Epidermal melanocyte (primary cell): ENCODE data around the gene CACNG4.

Source experiments
- DNase-seq: peaks from one replicate; pipeline ENCODE4 v3.0.0; 2011; ENCODE audit warnings: low spot score; ENCODE audit not compliant: insufficient read length

Gene CACNG4

DNA sequence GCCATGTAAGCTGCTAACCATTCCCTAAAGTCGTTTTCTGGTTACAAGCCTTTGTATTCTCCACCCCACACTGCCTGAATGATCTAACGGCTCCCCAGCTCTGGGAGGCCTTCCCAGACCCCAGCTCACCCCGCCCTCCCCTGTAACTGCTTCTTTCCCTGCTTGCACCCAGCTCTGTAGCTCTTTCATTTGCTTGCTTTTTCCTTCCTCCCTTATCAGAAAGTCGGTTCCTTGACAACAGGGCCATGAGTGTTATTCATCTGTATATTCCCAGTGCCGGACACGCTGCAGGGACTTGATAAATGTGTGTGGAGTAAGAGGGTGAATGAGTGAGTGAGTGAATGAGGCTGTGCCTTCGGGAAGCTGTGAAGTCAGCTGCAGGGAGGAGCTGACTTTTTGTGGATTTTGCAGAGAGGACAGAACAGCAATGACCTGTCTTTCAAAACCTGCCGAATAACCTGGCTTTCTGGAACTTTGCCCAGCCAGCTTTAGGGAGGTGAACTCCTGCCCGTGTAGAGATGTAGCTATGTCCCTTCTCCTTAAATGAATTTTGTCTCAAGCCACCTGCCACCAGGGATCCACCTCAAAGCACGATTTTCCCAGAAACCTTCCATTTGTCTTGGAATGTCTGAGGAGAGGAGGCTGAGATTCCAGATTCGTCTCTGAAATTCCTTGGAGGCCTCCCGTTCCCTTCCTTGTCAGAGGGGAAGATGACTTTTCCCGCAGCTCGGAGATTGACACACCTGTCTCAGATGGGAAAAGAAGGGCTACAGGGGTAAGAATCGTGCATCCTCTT, 20.0 kb upstream of the CACNG4 start:
- DNase-seq, result no peak

DNA sequence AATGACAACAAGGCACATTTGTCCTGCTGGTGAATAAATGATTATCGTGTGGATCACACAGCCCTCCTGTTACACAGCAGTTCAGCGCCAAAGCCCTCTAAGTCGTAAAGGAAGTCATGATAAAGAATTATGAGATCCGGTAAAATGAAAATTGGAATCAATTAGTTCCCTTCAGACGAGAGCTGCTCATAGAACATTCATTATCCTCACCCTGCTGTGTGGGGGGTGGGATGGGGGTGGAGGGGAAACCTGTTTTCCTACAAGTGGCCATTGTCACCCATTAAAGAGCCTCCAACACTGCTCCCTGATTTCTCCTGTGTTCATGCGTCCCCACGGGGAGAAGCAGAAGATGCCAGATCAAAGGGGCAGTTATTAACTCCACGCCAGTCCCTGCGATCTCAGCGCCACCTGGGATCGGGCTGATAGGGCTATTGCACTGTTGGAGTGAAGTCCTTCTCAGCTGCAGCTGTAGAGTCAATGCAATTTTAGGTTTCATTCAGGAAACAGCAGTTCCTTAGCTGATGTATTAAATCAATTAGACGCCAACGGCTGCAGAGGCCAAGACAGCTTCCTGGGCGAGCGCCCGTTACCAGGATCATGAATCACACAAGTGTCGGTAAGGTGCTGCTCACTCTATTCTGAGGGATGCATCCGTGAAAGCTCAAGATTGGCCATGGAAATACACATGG, 19.2 kb upstream of the CACNG4 start:
- DNase-seq, result no peak

DNA sequence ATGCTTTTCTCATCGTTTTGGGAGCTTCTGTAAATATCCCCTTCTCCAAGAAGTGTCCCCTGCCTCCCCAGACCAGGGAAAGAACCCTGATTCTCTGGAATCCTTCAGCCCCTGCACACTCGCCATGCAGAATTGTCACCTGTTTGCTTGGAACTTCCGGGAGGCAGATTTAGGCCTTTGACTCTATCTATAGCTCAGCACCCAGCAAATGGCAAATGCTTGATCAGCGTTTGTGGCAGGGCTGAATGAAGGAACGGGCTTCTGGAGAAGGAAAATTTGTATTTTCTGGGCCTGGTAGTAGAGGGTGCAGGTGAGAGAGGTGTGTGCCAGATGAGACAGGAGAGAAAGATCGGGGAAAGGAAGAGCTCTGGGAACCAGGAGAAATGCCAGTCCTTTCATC, 18.3 kb upstream of the CACNG4 start:
- DNase-seq, result no peak

DNA sequence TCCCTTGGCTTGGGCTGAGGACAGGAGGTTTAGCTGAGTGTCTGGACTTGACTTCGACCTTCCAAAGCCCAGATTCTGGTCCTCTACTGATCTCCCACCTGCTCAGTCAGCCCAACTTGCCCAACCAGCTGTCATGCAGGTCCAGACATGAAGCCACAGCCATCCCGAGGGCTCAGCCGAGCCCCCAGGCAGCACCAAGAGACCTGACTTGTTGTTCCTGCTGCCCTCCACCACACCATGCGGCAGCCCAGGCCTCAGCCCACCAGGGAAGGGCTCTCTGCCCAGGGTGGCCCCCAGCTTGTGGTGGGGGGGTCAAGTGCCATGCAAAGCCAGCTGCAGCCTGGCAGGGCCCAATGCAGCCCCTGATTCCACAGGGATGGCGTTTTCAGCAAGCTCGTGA, 17.2 kb upstream of the CACNG4 start:
- DNase-seq, result no peak

DNA sequence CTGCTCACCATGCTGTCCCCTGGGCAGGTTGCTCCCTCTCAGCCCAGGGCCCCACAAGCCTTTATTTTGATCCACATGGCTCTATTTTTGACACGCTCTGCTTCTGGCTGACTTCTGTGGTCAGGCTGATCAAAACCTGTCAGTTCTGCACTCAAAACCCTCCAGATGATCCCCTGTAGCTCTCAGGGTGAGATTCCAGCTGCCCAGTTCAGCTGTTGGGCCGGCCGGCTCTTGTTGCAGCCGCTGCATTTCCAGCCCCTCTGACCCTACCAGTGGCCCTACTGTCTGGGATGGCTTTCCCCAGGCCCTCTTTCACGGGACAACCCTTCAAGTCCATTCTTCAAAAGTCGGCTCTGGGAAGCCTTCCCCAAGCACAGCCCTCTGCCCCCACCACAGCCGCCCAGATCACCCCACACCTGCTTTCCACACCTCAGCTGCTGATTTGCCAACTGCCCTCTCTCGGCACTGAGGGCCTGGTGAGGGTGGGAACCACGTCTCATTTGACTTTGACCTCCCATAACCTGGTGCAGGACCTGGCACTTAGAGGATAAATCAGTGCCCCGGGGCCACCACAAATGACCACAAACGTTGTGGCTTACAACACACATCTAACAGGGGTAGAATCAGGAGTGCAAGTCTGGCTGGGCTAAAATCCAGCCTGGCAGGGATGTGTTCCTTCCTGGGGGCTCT, 16.3 kb upstream of the CACNG4 start:
- no peak for DNase-seq

DNA sequence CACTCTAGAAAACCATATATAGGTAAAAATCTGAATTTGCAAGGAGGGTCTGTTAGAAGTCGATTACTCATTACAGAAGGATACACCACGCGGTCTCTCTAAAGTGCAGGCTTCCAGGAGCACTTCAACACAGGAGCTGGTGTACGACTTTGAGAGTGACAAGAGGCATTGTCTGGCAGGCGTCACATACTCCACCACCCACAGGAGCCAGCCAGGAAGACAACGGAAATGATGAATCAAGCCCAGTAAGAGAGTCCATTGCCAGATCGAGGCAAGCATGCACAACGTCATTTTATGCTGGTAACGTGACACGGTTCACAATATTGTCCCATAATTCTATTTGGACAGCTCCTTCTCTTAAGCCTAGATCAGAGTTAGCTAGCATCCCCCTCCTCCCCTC, 15.0 kb upstream of the CACNG4 start:
- no peak for DNase-seq

DNA sequence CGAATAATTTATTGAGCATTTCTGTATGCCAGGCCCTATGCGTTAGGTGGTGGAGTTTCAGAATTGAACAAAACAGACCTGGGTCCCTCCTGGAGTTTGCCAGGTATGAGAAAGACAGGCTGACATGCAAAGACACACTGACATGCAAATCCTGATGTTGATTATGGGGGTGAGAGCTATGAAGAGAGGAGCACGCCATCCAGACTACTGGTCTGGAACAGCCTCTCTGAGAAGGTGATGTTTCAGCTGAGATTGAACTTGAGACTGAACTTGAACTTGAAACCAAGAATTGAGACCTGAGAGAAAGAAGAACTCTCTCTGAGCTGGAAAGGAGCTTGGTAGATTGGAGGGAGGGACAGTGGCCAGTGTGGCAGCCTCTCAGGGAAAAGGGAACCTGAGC, 14.2 kb upstream of the CACNG4 start:
- DNase-seq, result no peak

DNA sequence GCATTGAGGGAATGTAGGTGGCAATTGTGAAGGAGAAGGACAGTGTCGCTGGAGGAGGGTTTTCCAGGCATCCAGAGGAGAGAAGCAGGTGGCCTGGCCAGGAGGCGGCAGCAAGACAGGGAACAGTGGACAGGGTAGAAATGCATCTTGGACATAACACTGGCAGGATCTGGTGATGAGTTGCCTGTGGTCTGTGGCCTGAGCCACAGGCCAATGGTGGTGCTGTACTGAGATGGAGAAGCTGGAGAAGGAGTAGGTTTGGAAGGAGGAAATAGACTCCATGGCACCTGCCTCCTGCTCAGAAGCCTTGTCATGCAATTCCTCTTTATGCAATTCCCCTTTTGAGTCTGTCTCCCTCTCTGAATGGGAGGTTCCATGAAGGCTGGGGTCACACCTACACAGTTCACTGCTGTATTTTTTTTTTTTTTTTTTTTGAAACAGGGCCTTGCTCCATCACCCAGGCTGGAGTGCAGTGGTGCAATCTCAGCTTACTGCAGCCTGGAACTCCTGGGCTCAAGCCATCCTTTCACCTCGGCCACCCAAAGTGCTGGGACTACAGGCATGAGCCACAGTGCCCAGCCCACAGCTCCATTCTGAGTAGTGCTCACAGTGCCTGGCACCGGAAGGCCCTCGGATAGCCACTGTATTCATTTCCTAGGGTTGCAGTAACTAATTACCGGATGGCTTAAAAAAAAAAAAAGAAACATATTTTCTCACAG, 13.5 kb upstream of the CACNG4 start:
- no peak for DNase-seq

DNA sequence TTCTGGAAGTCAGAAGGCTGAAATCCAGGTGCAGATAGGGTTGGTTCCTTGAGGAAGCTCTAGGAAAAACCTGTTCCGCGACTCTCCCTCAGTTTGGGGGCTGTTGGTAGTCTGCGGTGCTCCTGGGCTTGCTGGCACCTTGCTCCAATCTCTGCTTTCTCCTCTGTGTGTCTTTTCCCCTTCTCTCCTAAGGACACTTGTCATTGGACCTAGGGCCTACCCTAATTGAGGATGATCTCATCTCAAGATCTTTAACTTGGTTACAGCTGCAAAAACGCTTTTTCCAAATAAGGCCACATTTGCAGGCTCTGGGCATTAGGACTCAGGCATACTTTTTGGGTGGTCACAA, 12.9 kb upstream of the CACNG4 start:
- DNase-seq, result no peak

DNA sequence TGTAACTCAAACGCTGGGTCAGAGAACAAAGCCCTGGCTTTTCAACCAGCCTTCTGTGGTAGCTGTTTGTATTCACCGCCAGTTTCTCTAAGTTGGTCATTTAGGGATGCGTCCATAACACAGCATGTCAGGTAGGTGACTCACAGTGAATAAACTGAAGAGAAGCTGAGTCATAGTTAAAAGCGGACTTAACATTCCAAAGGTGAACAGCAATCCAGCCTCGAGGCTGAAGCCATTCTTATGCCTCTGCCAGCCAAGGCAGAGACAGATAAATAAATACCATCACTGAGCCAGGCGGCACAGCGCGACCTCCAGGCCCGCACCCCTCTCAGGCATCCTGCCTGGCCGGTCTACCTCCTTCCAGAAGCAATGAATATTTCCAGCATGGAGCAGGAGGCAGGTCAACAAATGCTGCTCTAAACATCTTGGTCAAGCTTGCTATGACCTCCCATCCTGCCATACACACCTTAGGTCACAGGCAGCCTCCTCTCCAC, 12.4 kb upstream of the CACNG4 start:
- DNase-seq, result no peak

DNA sequence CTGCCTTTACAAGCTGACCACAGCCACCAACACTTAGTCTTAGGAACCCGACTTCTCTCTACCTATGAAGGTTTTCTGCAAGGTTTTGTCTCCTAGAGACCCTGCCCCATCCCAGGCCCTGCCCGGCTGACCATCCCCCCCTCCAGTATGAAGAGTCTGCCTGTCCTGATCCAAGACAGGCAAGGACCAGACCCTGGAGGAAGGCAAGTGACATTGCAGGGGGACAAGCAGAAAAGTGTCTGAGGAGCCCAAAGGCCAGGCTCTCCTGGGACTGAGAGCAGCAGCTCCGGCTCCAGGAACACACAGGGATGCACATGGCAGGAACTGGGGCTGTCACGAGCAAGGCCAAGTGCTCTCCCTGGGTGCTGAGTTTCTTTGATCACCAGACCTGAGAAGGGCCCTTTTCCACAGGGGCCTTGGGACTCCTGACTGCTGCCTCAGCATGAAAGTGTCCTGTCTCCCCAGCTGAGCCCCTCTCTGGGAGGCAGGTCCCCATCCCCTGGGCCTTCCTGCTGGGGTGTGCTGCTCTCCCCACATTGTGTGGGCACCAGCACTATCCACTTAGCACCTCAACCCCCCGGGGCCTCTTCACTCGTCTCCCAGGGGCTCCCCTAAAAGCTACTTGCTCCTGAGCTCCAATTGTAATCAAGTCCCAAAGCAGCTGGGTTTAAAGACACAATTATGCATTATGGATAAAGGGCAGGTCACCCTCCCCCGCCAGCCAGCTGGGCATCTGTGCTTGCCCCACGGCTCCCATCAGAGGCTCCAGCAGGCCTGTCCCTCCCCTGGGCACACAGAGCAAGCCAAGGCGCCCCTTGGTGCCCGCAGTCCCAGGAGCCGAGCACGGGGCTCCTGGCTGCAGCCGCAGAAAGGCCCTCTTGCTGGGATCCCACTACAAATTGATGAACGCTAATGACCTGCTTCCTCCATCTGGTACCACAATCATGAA, 11.6 kb upstream of the CACNG4 start:
- no peak for DNase-seq

DNA sequence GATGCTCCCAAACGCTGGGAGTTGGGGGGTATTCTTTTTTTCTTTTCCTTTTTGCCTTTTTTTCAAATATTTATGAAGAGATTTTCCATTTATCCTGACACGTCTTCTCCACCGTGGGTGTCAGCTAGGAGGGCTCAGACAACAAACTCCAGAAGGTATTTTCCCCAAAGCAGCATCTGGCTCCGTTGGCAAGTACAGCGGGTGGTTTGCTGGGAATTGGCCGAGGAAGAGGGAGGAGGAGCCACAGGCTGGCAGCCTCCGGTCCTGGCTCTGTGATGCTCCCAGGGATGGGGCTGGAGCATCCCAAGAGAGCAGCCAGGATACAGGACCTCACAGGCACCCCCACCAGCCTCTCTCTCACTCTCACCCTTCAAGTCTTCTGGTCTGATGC, 10.9 kb upstream of the CACNG4 start:
- no peak for DNase-seq

DNA sequence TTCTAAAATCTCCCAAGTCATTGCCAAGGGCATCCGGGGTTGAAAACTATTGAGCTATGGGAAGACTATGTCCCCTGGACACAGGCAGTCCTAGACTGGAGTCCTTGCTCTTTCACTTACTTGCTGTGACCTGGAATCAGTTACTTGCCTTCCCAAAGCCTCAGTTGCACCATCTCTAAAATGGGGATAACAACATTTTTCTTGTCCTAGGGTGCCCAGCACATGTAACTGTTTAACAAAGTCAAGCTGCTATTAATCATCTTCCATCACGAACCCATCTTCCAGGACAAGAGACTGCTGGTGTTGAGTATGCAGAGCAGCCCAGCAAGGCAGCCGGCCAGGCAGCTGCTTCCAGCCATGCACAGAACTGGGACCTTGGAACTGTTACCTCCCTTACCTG, 9.9 kb upstream of the CACNG4 start:
- DNase-seq, result no peak

DNA sequence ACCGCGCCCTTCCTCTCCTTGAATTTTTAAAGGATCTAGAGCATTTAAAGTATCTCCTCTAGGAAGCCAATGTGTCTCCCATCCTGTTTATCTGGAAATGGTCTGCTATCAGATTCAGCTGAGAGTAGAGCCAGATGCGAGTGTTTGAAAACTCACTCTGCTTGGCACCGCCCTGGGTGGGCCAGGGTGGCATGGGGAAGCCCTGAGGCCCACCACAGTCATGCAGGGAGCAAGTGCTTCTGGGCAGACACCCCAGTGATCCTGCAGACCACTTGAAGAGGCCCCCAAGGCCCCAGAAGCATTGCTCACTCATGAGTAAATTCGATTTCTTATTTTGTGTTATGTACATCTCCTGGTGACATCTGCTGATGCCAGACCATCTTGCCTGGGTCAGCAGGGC, 8.7 kb upstream of the CACNG4 start:
- no peak for DNase-seq

DNA sequence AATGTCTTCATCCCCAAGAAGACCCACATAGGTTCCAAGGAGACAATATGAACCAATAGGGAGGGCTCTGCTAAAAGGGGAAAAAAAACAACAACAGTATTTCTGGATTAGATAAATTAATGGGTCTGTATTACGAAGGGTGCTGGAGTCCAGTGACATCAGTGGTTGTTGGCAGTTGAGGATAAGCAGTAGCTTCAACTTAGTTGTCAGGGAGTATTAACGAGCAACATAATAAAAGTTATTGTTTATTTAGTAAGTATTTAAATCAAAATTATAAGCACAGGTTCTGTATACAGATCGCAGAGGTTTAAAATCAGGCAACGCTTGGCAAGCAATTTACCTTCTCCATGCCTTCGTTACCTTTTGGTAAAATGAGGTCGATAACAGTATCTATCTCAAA, 7.6 kb upstream of the CACNG4 start:
- DNase-seq, result no peak

DNA sequence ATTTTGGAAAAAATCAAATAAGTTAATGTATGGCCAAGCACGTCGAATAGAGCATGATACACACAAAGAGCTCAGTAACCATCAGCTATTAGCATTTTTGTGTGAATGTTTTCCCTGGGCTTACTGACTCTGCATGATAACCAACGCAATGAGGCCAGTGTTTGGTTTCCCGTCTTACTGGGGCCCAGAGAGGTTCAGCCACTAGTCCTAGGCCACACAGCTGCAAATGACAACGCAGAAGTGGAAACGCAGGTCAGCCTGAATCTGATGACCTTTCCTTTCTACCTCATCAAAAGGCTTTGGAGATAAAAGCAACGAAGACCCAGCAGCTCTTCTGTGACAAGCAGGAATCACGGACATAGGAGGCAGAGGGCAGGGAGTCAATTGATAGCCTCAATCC, 7.2 kb upstream of the CACNG4 start:
- no peak for DNase-seq

DNA sequence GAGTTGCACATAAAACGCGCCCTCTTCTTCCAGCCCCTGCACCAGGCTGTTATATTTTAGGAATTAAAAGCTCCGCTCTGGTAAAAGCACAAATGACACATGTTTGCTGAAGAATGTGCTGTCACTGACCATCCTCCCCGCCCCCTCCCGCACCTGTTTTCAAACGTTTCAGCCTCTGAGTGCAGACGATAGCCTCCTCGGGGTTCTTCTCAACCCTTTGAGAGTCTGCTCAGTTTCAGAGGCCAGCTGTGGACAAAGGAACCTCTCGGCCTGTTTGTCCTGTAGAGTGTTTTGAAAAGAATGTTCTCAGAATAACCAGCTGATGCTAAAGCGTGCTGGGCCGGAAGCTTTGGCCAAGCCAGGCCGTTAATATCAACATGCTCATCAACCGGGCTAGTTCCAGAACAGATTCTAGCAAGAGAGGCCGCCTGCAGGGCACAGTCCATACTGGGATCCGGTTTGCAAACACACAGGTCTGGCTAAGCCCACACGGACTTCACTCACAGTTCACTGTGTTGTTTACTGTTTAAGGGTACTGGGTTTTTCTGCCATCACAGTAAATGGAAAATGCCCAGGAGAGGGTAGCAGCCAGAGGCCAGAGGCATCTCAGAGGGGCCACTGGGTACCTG, 6.4 kb upstream of the CACNG4 start:
- DNase-seq, result no peak

DNA sequence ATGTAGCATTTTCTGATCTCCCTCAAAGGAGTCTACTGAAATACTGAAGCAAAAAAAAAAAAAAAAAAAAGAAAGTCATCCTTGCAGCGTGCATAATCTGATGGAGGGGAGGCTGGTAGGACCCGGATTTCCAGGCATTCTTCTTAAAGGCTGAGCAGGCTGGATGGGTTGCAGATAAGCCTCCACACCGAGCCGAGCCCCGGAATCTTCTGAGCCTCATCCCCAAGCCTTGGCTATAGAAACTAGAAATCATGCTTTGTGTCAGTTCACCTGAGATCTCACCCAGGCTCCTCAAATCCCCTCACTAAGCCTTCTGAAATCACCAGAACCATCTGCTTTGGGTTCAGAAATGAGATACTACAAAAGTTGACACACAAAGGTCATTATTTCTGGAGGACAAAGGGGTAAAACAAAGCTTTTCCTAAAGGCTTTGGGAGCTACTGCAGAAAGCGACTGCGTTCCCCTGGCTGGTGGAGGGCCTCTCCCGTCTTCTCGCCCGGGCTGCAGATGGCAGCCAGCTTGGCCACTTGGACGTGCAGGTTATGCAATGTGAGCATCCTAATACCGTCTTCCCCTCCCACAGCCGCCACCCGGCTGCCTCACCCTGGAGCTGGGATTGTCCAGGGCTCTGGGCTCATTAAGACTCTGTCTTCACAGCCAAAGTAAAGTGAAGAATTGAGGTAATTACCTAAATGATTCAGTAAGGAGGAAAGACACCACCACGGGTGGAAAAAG, 4.7 kb upstream of the CACNG4 start:
- DNase-seq, result no peak

DNA sequence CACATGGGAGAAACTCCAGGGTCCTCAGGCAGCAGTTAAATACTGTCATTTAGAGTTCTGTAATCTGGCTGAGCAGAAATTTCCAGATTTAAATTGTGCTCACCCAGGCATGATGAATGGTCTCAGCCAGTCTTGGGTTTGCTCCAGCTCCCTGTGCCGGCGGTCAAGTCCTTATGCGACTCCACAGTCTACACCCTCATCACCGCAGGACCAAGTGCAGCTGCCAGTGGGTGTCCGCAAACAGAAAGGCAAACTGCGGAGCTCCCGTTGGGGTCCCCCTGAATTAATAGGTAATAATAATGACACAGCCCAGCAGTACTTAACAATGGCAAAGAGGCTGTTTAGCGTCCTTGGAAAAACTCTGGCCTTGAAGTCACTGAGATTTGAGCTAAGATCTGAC, 3.9 kb upstream of the CACNG4 start:
- no peak for DNase-seq

DNA sequence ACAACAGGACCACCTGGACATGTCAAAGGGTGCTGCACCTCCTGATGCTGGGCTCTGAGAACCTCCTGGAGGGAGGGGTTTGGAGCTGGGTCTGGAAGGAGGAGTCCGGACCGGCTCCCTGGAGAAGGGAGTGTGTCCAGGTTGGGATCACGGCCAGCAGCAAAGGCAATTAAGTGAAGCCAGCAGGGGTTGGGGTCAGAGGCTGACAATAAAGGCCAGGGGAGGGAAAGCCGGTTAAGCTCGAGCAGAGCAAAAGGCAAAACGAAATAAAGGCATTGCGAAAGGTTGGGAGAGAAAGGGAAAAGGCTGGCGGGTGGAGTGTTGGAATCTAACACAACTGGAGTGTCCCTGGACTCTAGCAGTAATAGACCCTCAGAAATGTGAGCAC, 992 bp upstream of the CACNG4 start:
- no peak for DNase-seq
